ENCODE results near the gene FKBP5.

FKBP5 gene

GRCh38 chr6:35665573-35665972 is 23.1 kb downstream of the FKBP5 start:
- no peak overlapping the region for H3K4me3 ChIP-seq (ENCODE audit: low read depth, low read length)

GRCh38 chr6:35664945-35665344 is 23.8 kb downstream of the FKBP5 start:
- H3K4me3 ChIP-seq (ENCODE audit: low read depth, low read length), result no peak overlapping the region

- H3K4me3 ChIP-seq (ENCODE audit: low read depth, low read length), result no peak overlapping the region
Observed at GRCh38 chr6:35663447-35664235, 25.1 kb downstream of the FKBP5 start.

- H3K4me3 ChIP-seq (ENCODE audit: low read depth, low read length), result no peak overlapping the region
Observed at GRCh38 chr6:35662999-35663398, 25.7 kb downstream of the FKBP5 start.

- H3K4me3 ChIP-seq (ENCODE audit: low read depth, low read length), result no peak overlapping the region
Observed at GRCh38 chr6:35654883-35655282, 33.8 kb downstream of the FKBP5 start.

- H3K4me3 ChIP-seq (ENCODE audit: low read depth, low read length), result no peak overlapping the region
Observed at GRCh38 chr6:35651244-35651643, 37.5 kb downstream of the FKBP5 start.

- H3K4me3 ChIP-seq (ENCODE audit: low read depth, low read length), result no peak overlapping the region
Observed at GRCh38 chr6:35650015-35650414, 38.7 kb downstream of the FKBP5 start.

GRCh38 chr6:35648203-35648602 is 40.5 kb downstream of the FKBP5 start:
- H3K4me3 ChIP-seq (ENCODE audit: low read depth, low read length), result no peak overlapping the region

GRCh38 chr6:35647400-35647799 is 41.3 kb downstream of the FKBP5 start:
- no peak overlapping the region for H3K4me3 ChIP-seq (ENCODE audit: low read depth, low read length)

GRCh38 chr6:35643162-35643535 is 45.6 kb downstream of the FKBP5 start:
- no peak overlapping the region for H3K4me3 ChIP-seq (ENCODE audit: low read depth, low read length)

- no peak overlapping the region for H3K4me3 ChIP-seq (ENCODE audit: low read depth, low read length)
Observed at GRCh38 chr6:35642471-35643161, 46.1 kb downstream of the FKBP5 start.

GRCh38 chr6:35640017-35640664 is 48.6 kb downstream of the FKBP5 start:
- H3K4me3 ChIP-seq (ENCODE audit: low read depth, low read length), result no peak overlapping the region

GRCh38 chr6:35638679-35639078 is 50.0 kb downstream of the FKBP5 start:
- H3K4me3 ChIP-seq (ENCODE audit: low read depth, low read length), result no peak overlapping the region

GRCh38 chr6:35637911-35638310 is 50.8 kb downstream of the FKBP5 start:
- no peak overlapping the region for H3K4me3 ChIP-seq (ENCODE audit: low read depth, low read length)

- no peak overlapping the region for H3K4me3 ChIP-seq (ENCODE audit: low read depth, low read length)
Observed at GRCh38 chr6:35635601-35636597, 52.8 kb downstream of the FKBP5 start.

- no peak overlapping the region for H3K4me3 ChIP-seq (ENCODE audit: low read depth, low read length)
Observed at GRCh38 chr6:35634316-35634715, 54.4 kb downstream of the FKBP5 start.

GRCh38 chr6:35633579-35634089 is 55.1 kb downstream of the FKBP5 start:
- H3K4me3 ChIP-seq (ENCODE audit: low read depth, low read length), result no peak overlapping the region

- H3K4me3 ChIP-seq (ENCODE audit: low read depth, low read length), result no peak overlapping the region
Observed at GRCh38 chr6:35629876-35630378, 58.8 kb downstream of the FKBP5 start.

- H3K4me3 ChIP-seq (ENCODE audit: low read depth, low read length), result no peak overlapping the region
Observed at GRCh38 chr6:35626401-35626800, 62.3 kb downstream of the FKBP5 start.

- H3K4me3 ChIP-seq (ENCODE audit: low read depth, low read length), result no peak overlapping the region
Observed at GRCh38 chr6:35624341-35625070, 64.2 kb downstream of the FKBP5 start.
